ENCODE measurements around the gene CD99L2.

CD99L2 gene

GRCh38 chrX:150845091-150845490 is 53.4 kb downstream of the CD99L2 start:
- Histone ChIP-seq H3K9me3 (no peaks in the 10 kb centered on the region), H3K27me3 (no peaks in the 10 kb centered on the region), H3K4me1 (peaks cover 0 to 4% (median 0%) of the 10 kb centered on the region in 4 donors), H3K27ac (no peak overlapping the region), H3K4me3 (no peak overlapping the region), H3K36me3 (no peaks in the 10 kb centered on the region)
- DNase-seq, result no peak
- intact Hi-C loops (cut with DNase I; ENCODE audit: low total_unique reads), result no loop called here
- no peak for TF ChIP-seq CTCF (IDR thresholded peaks at IDR 0.05)

GRCh38 chrX:150844016-150844415 is 54.5 kb downstream of the CD99L2 start:
- no peak for DNase-seq
- Histone ChIP-seq H3K36me3 (no peaks in the 10 kb centered on the region), H3K4me1 (peaks cover 0 to 4% (median 0%) of the 10 kb centered on the region in 4 donors), H3K27me3 (no peaks in the 10 kb centered on the region), H3K9me3 (no peaks in the 10 kb centered on the region), H3K27ac (no peak overlapping the region), H3K4me3 (no peak overlapping the region)
- TF ChIP-seq CTCF (IDR thresholded peaks at IDR 0.05), result no peak
- intact Hi-C loops (cut with DNase I; ENCODE audit: low total_unique reads), result no loop called here

GRCh38 chrX:150842198-150842685 is 56.2 kb downstream of the CD99L2 start:
- TF ChIP-seq CTCF (IDR thresholded peaks at IDR 0.05), result no peak
- no peak overlapping the region for H3K4me3 ChIP-seq
- H3K36me3 ChIP-seq, result no peaks in the 10 kb centered on the region
- peaks cover 0 to 4% (median 0%) of the 10 kb centered on the region in 4 donors for H3K4me1 ChIP-seq
- no peak overlapping the region for H3K27ac ChIP-seq
- H3K27me3 ChIP-seq, result no peaks in the 10 kb centered on the region
- intact Hi-C loops (cut with DNase I; ENCODE audit: low total_unique reads), result no loop called here
- no peaks in the 10 kb centered on the region for H3K9me3 ChIP-seq
- no peak for DNase-seq

- no peaks in the 10 kb centered on the region for H3K27me3 ChIP-seq
- peaks cover 0 to 4% (median 0%) of the 10 kb centered on the region in 4 donors for H3K4me1 ChIP-seq
- intact Hi-C loops (cut with DNase I; ENCODE audit: low total_unique reads), result no loop called here
- no peak overlapping the region for H3K27ac ChIP-seq
- DNase-seq, result no peak
- TF ChIP-seq CTCF (IDR thresholded peaks at IDR 0.05), result no peak
- H3K9me3 ChIP-seq, result no peaks in the 10 kb centered on the region
- H3K36me3 ChIP-seq, result no peaks in the 10 kb centered on the region
- no peak overlapping the region for H3K4me3 ChIP-seq
These were observed 56.8 kb downstream of the CD99L2 start for GRCh38 chrX:150841456-150842197.

- no peak overlapping the region for H3K27ac ChIP-seq
- H3K4me3 ChIP-seq, result no peak overlapping the region
- H3K4me1 ChIP-seq, result peaks cover 0 to 4% (median 0%) of the 10 kb centered on the region in 4 donors
- DNase-seq, result no peak
- TF ChIP-seq CTCF (IDR thresholded peaks at IDR 0.05), result no peak
- no peaks in the 10 kb centered on the region for H3K27me3 ChIP-seq
- intact Hi-C loops (cut with DNase I; ENCODE audit: low total_unique reads), result no loop called here
- no peaks in the 10 kb centered on the region for H3K36me3 ChIP-seq
- peaks cover 0 to 5% (median 4%) of the 10 kb centered on the region in 3 donors for H3K9me3 ChIP-seq
These were observed 60.6 kb downstream of the CD99L2 start for GRCh38 chrX:150837845-150838244.

Data from tibial artery (tissue), 4 donors.